BE2C (cell line): ENCODE data around the gene NXPE4.
"Not testable (repeated sequence)": the region's sequence is repeated elsewhere in the genome, so short reads cannot be mapped to it uniquely, and the experiment has no call there.

Experiments
- DNase-seq: peaks from one replicate; pipeline ENCODE4 v3.0.0-alpha.2; 2020
- H3K27me3 ChIP-seq: fragments of 250-450 bp; sonication (Bioruptor Pico); 2 replicates; pipeline ENCODE4 v1.5.1; 2020; ENCODE audit warnings: mild to moderate bottlenecking
- H3K36me3 ChIP-seq: fragments of 250-450 bp; sonication (Bioruptor Pico); 2 replicates; pipeline ENCODE4 v1.5.1; 2020; ENCODE audit warnings: mild to moderate bottlenecking
- H3K4me1 ChIP-seq: fragments of 250-450 bp; sonication (Bioruptor Pico); 2 replicates; pipeline ENCODE4 v1.5.1; 2020
- H3K4me3 ChIP-seq: 2 replicates; pipeline ENCODE4 v1.5.1; 2011; ENCODE audit warnings: low read depth, low read length
- H3K9me3 ChIP-seq: fragments of 250-450 bp; sonication (Bioruptor Pico); 2 replicates; pipeline ENCODE4 v1.5.1; 2020
- TF ChIP-seq, protein P1 (sequence below): IDR thresholded peaks from 2 replicates; pipeline ENCODE4 v1.5.1; 2012; ENCODE audit warnings: mild to moderate bottlenecking, low read depth, low read length

Gene NXPE4

GRCh38 chr11:114616516-114616915, 20.9 kb upstream of the NXPE4 start:
- no peaks in the 10 kb centered on the region for H3K4me1 ChIP-seq
- DNase-seq: no peak
- H3K9me3 ChIP-seq: peaks cover 2% of the 10 kb centered on the region
- TF ChIP-seq, protein P1, sequence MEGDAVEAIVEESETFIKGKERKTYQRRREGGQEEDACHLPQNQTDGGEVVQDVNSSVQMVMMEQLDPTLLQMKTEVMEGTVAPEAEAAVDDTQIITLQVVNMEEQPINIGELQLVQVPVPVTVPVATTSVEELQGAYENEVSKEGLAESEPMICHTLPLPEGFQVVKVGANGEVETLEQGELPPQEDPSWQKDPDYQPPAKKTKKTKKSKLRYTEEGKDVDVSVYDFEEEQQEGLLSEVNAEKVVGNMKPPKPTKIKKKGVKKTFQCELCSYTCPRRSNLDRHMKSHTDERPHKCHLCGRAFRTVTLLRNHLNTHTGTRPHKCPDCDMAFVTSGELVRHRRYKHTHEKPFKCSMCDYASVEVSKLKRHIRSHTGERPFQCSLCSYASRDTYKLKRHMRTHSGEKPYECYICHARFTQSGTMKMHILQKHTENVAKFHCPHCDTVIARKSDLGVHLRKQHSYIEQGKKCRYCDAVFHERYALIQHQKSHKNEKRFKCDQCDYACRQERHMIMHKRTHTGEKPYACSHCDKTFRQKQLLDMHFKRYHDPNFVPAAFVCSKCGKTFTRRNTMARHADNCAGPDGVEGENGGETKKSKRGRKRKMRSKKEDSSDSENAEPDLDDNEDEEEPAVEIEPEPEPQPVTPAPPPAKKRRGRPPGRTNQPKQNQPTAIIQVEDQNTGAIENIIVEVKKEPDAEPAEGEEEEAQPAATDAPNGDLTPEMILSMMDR: no peak
- no peak overlapping the region for H3K4me3 ChIP-seq
- no peaks in the 10 kb centered on the region for H3K27me3 ChIP-seq
- H3K36me3 ChIP-seq: no peaks in the 10 kb centered on the region

DNA sequence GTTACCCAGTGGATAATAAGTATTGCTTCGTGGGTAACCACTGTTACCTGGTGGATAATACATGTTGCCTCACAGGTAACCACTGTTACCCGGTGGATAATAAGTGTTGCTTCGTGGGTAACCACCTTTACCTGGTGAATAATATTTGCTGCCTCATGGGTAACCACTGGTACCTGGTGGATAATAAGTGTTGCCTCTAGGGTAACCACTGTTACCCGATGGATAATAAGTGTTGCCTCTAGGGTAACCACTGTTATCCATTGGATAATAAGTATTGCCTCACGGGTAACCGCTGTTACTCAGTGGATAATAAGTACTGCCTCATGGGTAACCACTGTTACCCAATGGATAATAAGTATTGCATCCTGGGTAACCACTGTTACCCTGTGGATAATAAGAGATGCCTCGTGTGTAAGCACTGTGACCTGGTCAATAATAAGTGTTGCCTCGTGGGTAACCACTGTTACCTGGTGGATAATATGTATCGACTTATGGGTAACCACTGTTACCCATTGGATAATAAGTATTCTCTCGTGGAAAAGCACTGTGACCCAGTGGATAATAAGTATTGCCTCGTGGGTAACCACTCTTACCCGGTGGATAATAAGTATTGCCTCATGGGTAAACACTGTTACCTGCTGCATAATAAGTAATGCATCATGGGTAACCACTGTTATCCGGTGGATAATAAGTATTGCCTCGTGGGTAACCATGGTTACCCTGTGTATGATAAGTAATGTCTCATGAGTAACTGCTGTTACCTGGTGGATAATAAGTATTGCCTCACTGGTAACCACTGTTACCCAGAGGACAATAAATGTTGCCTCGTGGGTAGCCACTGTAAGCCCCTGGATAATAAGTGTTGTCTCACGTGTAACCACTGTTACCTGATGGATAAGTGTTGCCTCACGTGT, 20.1 kb upstream of the NXPE4 start:
- Histone ChIP-seq H3K9me3 (peaks cover 2% of the 10 kb centered on the region), H3K4me3 (no peak overlapping the region), H3K4me1 (no peaks in the 10 kb centered on the region), H3K27me3 (no peaks in the 10 kb centered on the region), H3K36me3 (no peaks in the 10 kb centered on the region)
- DNase-seq: no peak
- TF ChIP-seq, protein P1: no peak

- Histone ChIP-seq H3K36me3 (no peaks in the 10 kb centered on the region), H3K4me1 (no peaks in the 10 kb centered on the region), H3K9me3 (peaks cover 2% of the 10 kb centered on the region), H3K4me3 (no peak overlapping the region), H3K27me3 (no peaks in the 10 kb centered on the region)
- DNase-seq: no peak
- TF ChIP-seq, protein P1: no peak
These were observed 18.6 kb upstream of the NXPE4 start for GRCh38 chr11:114614127-114614720.

DNA sequence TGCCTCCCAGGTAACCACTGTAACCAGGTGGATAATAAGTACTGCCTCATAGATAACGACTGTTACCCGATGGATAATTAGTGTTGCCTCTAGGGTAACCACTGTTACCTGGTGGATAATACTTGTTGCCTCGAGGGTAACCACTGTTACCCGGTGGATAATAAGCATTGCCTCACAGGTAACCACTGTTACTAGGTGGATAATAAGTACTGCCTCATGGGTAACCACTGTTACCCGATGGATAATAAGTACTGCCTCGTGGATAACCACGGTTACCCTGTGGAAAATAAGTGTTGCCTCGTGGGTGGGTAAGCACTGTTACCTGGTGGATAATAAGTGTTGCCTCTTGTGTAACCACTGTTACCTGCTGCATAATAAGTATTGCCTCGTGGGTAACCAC, 17.5 kb upstream of the NXPE4 start:
- H3K4me3 ChIP-seq, H3K4me1 ChIP-seq, DNase-seq, H3K9me3 ChIP-seq, H3K27me3 ChIP-seq, H3K36me3 ChIP-seq: not testable (repeated sequence)

DNA sequence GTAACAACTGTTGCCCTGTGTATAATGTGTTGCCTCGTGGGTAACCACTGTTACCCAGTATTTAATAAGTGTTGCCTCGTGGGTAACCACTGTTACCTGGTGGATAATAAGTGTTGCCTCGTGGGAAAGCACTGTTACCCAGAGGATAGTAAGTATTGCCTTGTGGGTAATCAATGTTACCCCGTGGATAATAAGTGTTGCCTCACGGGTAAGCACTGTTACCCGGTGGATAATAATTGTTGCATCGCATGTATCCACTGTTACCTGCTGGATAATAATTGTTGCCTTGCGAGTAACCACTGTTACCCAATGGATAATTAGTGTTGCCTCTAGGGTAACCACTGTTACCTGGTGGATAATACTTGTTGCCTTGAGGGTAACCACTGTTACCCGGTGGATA, 17.1 kb upstream of the NXPE4 start:
- TF ChIP-seq, protein P1: no peak
- no peak for DNase-seq
- Histone ChIP-seq H3K4me3 (no peak overlapping the region), H3K4me1 (no peaks in the 10 kb centered on the region), H3K27me3 (no peaks in the 10 kb centered on the region), H3K9me3 (peaks cover 2% of the 10 kb centered on the region), H3K36me3 (no peaks in the 10 kb centered on the region)

GRCh38 chr11:114612199-114612598, 16.6 kb upstream of the NXPE4 start:
- not testable (repeated sequence) for H3K9me3 ChIP-seq, H3K4me1 ChIP-seq, H3K4me3 ChIP-seq, H3K27me3 ChIP-seq, H3K36me3 ChIP-seq, DNase-seq
